ENCODE data around the gene GRB14. TPM values are rescaled to one million over a fixed set of nuclear protein-coding genes. Genes with fewer than 3 reads are reported as not detected.

Gene GRB14
- total RNA-seq, 1 experiment from 2014 or later, result not detected

DNA sequence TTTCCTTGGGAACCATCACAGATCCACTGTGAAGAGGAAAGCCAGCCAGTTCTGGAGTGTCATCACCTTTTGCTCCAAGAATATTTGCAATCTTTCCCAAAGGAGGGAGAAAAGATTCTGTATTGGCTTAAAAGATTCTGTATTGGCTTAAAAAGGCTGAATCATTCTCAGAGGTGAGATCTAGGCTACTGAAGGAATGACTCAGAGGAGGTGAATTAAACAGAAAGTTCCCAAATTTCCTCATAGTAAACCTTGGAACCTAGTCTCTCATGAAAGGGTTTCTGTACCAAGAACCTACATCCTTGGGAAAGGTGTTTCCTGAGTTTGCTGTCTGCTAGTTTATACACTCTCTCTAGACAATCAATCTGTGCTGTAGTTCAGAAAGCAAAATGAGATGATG lies 34.1 kb upstream of the GRB14 start:
- Histone ChIP-seq H3K9me3 (ENCODE audit: control insufficient read depth, insufficient read depth, low read depth, low read length) (no peaks in the 10 kb centered on the region), H3K36me3 (ENCODE audit: control insufficient read depth, insufficient read depth, low read length) (no peaks in the 10 kb centered on the region), H3K4me3 (ENCODE audit: low read depth in 2 of 2, low read length in 2 of 2) (no peak overlapping the region), H3K27ac (ENCODE audit: low read length) (no peak overlapping the region), H3K4me1 (ENCODE audit: control insufficient read depth, insufficient read depth, low read length) (no peaks in the 10 kb centered on the region), H3K27me3 (ENCODE audit: control insufficient read depth, insufficient read depth, low read length) (no peaks in the 10 kb centered on the region)
- POLR2A ChIA-PET, result no interaction called here
- no TSS peak for BruUV-seq (replicated peaks)
- CTCF ChIA-PET, result no interaction called here
- ATAC-seq (no peak), DNase-seq (ENCODE audit: low read depth, low spot score) (no peak)
- no peak for TF ChIP-seq SIN3A (IDR thresholded peaks at IDR 0.05; ENCODE audit: borderline replicate concordance, insufficient read depth, low read depth, low read length)
- TF ChIP-seq, protein P1, sequence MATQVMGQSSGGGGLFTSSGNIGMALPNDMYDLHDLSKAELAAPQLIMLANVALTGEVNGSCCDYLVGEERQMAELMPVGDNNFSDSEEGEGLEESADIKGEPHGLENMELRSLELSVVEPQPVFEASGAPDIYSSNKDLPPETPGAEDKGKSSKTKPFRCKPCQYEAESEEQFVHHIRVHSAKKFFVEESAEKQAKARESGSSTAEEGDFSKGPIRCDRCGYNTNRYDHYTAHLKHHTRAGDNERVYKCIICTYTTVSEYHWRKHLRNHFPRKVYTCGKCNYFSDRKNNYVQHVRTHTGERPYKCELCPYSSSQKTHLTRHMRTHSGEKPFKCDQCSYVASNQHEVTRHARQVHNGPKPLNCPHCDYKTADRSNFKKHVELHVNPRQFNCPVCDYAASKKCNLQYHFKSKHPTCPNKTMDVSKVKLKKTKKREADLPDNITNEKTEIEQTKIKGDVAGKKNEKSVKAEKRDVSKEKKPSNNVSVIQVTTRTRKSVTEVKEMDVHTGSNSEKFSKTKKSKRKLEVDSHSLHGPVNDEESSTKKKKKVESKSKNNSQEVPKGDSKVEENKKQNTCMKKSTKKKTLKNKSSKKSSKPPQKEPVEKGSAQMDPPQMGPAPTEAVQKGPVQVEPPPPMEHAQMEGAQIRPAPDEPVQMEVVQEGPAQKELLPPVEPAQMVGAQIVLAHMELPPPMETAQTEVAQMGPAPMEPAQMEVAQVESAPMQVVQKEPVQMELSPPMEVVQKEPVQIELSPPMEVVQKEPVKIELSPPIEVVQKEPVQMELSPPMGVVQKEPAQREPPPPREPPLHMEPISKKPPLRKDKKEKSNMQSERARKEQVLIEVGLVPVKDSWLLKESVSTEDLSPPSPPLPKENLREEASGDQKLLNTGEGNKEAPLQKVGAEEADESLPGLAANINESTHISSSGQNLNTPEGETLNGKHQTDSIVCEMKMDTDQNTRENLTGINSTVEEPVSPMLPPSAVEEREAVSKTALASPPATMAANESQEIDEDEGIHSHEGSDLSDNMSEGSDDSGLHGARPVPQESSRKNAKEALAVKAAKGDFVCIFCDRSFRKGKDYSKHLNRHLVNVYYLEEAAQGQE (IDR thresholded peaks at IDR 0.05; ENCODE audit: insufficient read depth in 1 of 2, low read depth in 2 of 2, low read length in 1 of 2), result no peak
- TF ChIP-seq POLR2AphosphoS5 (IDR thresholded peaks at IDR 0.05; ENCODE audit: low read depth, low read length), result no peak
- TF ChIP-seq, protein P2, sequence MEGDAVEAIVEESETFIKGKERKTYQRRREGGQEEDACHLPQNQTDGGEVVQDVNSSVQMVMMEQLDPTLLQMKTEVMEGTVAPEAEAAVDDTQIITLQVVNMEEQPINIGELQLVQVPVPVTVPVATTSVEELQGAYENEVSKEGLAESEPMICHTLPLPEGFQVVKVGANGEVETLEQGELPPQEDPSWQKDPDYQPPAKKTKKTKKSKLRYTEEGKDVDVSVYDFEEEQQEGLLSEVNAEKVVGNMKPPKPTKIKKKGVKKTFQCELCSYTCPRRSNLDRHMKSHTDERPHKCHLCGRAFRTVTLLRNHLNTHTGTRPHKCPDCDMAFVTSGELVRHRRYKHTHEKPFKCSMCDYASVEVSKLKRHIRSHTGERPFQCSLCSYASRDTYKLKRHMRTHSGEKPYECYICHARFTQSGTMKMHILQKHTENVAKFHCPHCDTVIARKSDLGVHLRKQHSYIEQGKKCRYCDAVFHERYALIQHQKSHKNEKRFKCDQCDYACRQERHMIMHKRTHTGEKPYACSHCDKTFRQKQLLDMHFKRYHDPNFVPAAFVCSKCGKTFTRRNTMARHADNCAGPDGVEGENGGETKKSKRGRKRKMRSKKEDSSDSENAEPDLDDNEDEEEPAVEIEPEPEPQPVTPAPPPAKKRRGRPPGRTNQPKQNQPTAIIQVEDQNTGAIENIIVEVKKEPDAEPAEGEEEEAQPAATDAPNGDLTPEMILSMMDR (IDR thresholded peaks at IDR 0.05), result no peak
- TF ChIP-seq TCF7L2 (IDR thresholded peaks at IDR 0.05; ENCODE audit: low read depth, low read length), result no peak
- intact Hi-C loops (cut with micrococcal nuclease; ENCODE audit: unreplicated experiment), result no loop called here
- in situ Hi-C loops (cut with HindIII; ENCODE audit: low pct_unique_long_range_greater_than_20kb, low sequenced_read_pairs), result no loop called here

DNA sequence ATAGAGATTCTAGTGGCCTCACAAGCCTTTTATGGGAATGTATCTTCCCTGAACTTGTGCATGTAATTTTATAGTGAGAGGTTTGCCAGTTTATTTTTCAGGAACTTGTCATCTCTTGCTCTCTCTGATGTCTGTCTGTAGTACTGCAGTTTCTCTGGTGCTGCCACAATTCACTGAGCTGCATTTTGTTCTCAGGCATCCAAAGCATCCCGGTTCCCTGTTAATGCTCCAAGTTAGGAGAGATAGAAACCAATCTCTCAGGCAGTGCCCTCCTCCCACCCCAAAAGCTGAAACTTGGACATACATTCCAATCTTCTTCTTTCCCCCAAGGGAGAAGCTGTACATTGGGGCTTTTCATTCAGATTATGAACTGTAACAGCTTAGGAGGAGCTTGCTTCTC lies 30.1 kb upstream of the GRB14 start:
- no TSS peak for BruUV-seq (replicated peaks)
- ChIA-PET POLR2A (no interaction called here), CTCF (no interaction called here)
- H3K4me3 ChIP-seq (ENCODE audit: low read depth in 2 of 2, low read length in 2 of 2), result no peak overlapping the region
- DNase-seq (ENCODE audit: low read depth, low spot score) (no peak), ATAC-seq (no peak)
- intact Hi-C loops (cut with micrococcal nuclease; ENCODE audit: unreplicated experiment) (no loop called here), in situ Hi-C loops (cut with HindIII; ENCODE audit: low pct_unique_long_range_greater_than_20kb, low sequenced_read_pairs) (no loop called here)
- H3K27me3 ChIP-seq (ENCODE audit: control insufficient read depth, insufficient read depth, low read length), result no peaks in the 10 kb centered on the region
- H3K4me1 ChIP-seq (ENCODE audit: control insufficient read depth, insufficient read depth, low read length), result no peaks in the 10 kb centered on the region
- TF ChIP-seq, protein P2 (IDR thresholded peaks at IDR 0.05), result no peak
- TF ChIP-seq, protein P1 (IDR thresholded peaks at IDR 0.05; ENCODE audit: insufficient read depth in 1 of 2, low read depth in 2 of 2, low read length in 1 of 2), result no peak
- H3K27ac ChIP-seq (ENCODE audit: low read length), result no peak overlapping the region
- no peaks in the 10 kb centered on the region for H3K36me3 ChIP-seq (ENCODE audit: control insufficient read depth, insufficient read depth, low read length)
- H3K9me3 ChIP-seq (ENCODE audit: control insufficient read depth, insufficient read depth, low read depth, low read length), result no peaks in the 10 kb centered on the region

Measured in Panc1 (cell line).